DMS153 treated with DMSO at 0.1 percent for 48 hours (cell line): ENCODE data around the gene NPHS2.

Experiments
- DNase-seq: peaks from one replicate; lab custom pipeline; 2025; ENCODE audit not compliant: unreplicated experiment; lab: John Stamatoyannopoulos, UW

The NPHS2 gene

DNA sequence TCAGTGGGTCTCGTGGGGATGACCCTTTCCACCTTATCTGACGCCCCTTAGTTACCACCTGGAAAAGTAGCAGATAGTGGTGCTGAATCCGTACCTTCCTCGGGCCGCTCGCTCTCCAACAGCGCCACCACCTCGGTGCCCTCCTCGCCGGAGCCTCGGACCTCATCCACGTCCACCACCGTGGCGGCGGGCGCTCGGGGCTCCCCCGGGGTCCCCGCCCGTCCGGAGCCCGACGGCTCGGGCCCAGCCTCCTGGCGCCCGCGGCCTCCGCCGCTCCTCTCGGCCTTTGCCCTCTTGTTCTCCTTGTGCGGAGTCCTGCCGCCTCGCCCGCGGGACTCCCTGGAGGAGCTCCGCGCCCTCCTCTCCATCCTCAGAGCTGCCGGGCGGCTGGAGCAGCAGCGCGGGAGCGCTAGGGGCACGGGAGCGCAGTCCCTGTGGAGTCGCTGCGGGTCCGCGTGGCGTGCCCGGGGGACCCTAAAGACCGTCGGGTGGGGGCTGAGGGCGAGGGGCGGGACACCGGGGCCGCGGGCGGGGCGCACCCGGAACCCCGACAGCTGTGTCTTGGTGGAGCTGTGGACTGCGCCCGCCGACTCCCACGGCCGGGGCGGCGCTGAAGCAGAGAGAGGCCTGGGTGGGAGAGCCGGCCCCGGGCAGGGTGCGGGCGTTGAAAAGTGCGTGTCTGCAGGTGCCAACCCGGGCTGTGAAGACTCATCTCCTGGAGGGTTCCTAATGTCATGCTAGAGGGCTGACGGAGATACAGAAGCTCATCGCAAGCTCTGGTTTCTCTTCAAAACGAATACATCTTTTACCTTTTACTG is at the start of gene NPHS2:
Gene NPHS2, minus strand, starts transcription at position 452 of the 818 bp plus-strand sequence. Its CDS starts 84 bp downstream, at position 368.
- no peak for DNase-seq

DNA sequence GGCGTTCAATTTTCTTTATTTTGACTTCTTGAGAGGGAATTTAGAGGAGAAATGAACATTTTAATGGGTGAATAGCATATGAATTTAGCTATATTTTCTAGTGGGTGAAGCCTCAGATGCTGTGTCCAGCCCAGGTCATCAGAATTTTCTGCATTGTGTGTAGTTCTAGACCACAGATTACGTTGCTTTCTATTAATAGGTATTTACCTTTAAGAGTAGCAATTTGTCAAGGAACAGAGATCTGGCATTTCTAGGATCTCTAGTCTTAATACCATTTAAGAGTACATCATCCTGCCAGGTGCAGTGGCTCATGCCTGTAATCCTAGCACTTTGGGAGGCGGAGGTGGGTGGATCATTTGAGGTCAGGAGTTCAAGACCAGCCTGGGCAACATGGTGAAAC is 36.6 kb upstream of the NPHS2 start:
- DNase-seq: no peak

DNA sequence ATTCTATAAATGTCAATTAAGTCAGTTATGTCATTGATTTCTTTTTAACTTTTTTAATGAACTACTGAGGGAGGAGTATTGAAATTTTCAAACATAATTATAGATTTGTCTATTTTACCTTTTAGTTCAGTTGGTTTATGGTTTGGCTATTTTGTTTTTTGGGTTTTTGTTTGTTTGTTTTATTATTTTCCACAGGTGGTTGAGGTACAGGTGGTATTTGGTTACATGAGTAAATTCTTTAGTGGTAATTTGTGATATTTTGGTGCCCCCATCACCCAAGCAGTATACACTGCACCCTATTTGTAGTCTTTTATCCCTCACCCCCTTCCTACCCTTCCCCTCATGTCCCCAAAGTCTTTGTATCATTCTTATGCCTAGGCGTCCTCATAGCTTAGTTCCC is 25.3 kb upstream of the NPHS2 start:
- DNase-seq: no peak

DNA sequence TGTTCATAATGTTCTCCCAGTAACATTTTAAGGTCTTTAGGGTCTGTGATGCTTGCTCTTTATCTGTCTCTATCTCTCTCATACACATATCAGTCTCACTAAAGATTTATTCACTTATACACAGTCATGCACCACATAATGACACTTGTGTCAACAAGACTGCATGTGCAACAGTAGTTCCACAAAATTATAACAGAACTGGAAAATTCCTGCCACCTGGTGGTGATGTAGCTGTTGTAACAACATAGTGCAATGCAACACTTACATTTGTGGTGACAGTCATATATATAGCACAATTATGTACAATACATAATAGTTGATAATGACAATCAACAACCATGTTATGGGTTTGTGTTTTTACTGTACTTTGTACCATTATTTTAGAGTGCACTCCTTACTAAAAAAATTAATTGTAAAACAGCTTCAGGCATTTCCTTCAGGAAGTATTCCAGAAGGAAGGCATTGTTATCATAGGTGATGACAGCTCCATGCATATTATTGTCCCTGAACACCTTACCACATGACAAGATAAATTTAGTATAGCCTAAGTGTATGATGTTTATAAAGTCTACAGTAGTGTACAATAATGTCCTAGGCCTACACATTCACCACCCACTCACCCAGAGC is 24.0 kb upstream of the NPHS2 start:
- DNase-seq: peak; percentile 73

DNA sequence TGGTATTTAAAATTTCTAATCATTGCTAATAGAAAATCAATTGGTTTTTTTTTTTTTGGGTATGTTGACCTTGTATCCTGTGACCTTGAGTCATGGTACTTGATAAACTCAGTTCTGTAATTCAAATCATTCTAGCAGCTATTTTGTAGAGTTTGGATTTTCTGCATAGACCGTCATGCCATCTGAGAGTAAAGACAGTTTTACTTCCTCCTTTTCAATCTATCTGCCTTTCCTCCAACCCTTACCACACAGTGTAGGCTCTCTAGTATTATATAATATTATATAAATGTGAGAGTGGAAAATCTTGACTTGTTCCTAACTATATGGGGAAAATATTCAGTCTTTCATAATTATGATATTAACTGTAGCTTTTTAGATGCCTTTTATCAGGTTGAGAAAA is 22.9 kb upstream of the NPHS2 start:
- DNase-seq: no peak

DNA sequence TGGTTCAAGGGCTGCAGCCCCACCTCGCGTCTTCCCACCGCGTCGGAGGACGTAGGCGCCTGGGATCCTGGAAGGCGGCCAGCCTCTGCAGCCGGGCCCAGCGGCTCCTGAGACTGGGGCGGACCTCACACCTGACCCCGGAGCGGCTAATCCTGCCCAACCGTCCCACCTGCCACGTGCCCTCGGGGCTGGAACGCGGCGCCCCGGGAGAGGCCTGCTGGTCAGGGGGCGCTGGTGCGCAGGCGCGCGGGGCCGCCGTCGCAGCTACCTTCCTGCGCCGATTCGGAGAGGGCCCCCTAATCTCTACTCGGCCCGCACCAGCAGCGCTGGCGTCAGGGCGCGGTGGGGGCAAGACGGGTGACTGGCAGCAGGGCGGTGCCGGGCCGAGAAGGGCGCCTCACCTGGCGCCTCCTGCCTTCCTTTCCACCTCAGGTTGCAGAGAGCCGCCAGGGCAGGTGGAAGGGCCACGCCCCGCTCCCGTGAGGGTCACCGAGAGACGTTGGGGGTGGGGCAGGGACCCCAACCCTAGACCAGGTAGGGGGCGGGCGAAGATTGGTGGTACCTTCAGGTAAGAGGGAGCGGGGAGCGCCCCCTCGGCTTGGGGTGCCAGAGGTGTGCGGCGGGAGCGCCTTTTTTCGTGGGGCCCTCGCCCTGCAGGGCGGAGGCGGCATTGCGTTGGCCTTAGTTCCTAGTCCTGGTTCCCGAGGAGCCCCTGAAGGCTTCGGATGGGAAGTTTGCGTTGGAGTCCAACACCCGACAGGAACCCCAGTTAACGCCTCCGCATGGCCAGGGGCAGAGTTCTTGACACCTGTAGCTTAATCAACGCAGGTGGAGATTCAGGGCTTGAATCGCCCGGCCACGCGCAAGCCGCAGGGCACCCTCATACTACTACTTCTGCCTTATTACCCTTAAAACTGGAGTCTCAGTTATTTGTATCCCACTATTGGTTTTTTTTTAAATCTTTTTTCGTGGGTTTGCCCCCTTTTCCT is 16.1 kb upstream of the NPHS2 start, which contains the start of gene TDRD5:
Gene TDRD5, plus strand, starts transcription at position 241 of the 989 bp plus-strand sequence. CDS start 784 bp downstream, outside the sequence.
- DNase-seq: peak; percentile 52

DNA sequence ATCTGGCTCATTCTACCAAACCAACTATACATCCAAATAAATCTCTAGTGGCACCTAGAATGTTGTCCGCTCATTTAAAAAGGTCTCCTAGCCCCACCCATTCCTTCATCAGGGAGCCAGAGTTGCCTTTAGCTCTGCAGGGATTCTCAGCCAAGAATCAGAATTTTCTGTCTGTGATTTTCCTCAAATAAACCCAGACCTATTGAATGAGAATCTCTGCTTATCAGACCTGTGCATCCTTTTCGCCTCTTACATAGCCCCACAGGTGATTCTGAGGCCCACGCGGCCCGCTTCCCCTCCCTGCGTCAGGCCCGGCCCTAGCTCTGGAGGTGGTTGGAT is 15.5 kb upstream of the NPHS2 start:
- no peak for DNase-seq

DNA sequence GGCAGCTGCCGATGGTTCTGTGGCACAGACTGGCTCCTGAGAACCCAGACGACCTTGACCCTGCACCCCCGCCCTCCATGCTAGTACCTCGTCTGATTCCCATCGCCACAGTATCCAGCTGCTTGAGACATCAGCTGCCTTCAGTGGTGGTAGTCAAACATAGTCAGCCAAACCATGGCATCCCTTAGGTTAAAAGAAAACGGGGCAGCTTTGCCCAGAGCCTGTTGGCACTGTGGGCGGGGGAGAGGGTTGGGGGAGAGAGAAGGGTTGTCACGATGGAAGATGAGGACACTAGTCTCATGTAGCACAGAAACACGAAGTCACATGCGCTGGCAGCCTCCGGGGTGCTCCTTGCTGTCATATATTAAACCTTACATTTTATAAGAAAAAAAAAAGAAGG is 14.9 kb upstream of the NPHS2 start:
- DNase-seq: no peak

DNA sequence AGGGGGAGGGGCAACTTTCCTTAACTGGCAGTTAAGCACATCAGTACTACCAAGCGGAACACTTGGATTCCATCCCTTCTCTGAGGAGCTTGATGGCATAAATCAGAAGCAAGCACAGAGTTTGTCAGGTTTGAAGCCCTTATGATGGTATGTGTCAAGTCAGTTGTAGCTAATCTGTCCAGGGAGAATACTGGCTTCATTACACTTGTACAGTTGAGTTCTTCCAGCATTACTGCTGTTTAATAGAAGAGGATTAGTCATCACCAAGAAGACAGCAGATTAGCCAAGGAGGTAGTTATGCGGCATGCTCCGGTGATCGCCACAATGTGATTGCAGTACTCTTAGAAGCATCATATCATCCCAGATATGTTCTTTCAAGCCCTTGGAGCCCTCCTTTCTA is 13.8 kb upstream of the NPHS2 start:
- no peak for DNase-seq

DNA sequence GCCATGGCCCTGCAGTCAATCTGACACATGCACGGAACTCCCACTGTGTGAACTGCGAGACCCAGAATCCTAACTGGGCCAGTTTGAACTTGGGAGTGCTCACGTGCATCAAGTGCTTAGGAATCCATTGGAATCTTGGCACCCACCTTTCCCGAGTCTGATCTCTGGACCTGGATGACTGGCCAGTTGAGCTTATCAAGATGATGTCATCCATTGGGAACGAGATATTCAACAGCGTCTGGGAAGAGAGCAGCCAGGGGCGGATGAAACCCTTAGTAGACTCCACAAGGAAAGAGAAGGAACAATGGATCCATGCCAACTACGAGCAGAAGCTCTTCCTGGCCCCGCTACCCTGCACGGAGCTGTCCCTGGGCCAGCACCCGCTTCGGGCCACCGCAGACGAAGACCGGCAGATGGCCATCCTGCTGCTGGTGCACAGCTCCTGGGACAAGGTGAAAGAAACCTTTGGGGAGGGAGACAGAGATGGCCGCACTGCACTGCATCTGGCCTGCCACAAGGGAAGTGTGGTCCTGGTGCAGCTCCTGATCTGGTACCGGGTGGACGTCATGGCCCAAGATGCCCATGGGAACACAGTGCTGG is 12.8 kb upstream of the NPHS2 start:
- no peak for DNase-seq

DNA sequence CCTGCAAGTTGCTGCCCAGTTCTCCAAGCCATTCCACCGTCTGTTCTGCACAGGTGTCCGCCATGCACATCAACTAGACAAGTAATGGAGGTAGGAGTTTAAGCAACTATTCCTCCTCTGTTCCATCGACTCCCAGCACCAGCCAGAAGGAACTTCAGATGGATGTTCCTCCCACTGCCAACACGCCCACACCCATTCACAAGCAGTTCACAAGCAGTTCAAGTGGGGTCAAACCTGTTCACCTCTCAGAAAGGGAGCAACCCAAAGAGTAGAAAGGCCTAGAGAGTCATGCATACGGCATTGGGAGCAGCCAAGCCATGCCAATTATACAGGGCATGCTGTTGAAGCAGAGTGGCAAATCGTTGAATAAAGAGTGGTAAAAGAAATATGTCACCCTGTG is 11.6 kb upstream of the NPHS2 start:
- no peak for DNase-seq

DNA sequence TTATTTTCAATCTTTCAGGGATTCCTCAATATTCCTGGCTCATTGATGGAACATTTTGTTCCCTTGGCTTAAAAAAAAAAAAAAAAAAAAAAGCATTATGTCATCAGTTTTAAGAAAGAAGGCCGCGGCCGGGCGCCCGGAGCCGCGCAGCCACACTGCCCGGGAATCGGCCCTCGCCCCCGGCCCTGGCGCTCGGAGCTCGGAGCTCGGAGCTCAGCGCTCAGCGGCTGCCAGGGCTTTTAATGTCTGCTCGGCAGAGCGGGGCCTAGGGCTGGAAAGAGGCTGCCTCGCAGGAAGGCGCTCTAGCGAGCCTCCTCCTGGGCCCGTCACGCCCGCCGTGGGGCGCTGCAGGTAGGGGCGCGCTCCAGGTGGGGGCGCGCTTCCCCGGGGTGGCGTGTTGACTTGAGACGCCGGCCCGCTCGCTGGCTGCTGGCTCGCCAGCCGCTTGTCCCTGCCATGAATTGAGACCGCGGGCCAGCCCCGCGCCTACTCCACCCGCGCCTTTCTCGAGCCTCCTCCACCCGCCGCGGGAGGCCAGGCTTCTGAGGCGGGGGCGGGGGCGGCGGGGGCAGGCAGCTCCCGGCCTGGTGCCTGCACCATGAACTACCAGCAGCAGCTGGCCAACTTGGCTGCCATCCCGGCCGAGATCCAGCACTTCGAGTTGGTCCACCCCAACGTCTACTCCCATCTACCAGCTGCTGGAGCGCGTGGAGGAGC is 10.5 kb upstream of the NPHS2 start:
- peak; percentile 77 for DNase-seq

DNA sequence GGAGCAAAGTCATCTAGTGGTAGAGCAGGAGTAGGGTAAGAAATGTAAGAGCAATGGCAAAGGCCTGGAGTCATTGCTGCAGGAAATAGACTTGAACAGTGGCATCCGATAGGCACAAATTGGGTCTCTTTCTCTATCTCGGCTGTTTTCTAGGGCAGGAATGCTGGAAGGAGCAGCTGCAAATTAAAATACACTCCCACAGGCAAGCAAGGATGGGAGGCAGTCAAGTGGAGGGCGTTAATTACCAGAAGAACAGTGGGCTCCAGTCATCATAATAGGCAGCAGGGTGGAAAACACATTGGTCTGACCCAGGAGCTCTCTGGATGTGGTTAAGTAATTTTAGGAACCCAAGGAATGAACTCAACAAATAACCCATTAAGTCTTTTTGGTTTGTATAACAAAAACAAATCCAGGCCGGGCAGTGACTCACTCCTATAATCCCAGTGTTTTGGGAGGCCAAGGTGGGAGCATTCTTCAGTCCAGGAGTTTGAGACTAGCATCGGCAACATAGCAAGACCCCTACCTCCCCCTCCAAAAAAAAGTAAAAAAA is 8.1 kb upstream of the NPHS2 start:
- no peak for DNase-seq

DNA sequence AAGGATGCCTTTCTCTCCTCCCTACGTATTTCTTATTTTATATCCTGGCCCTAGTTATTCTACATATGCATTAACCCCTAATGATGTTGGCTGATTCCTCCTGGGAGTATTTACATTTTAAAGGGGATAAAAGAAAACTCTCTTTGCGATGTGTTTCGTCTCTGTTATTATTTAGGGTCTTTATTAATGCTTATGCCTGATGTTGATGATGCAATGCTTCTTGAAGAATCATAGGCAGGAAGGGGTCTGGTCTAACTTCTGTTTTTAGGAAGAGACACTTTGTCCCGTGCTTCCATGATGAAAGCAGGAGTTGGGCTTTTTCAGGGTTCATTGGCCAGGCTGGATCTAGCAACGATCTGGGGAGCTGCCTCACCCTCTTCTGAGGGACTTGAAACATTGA is 761 bp upstream of the NPHS2 start:
- DNase-seq: no peak

DNA sequence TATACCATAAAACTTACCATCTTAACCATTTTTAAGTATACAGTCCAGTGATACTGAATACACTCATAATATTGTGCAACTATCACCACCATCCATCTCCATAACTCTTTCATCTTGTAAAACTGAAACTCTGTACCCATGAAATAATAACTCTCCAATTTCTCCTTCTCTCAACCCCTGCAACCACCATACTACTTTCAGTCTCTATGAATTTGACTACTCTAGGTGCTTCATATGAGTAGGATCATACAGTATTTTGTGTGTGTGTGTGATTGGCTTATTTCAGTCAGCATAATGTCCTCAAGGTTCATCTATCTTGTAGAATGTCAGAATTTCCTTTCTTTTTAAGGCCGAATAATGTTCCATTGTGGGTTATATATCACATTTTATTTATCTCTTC is 17.7 kb downstream of the NPHS2 start:
- DNase-seq: no peak

DNA sequence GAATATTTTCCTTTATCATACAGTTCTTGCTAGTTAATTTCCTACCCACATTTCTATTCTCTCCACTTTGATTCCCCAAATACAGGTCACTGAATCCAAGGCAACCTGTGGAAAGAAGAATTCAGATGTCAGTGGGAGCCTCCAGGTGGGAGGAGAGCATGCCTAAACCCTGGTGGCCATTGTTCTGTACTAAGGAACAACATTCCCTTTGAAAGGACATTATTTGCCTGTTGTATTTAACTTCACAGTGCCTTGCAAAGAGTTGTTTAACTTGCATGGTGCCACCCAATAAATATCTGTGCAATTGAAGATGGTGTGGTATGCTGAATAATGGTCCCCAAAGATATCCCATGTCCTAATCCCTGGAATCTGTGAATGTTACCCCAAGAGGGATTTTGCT is 21.3 kb downstream of the NPHS2 start:
- no peak for DNase-seq

DNA sequence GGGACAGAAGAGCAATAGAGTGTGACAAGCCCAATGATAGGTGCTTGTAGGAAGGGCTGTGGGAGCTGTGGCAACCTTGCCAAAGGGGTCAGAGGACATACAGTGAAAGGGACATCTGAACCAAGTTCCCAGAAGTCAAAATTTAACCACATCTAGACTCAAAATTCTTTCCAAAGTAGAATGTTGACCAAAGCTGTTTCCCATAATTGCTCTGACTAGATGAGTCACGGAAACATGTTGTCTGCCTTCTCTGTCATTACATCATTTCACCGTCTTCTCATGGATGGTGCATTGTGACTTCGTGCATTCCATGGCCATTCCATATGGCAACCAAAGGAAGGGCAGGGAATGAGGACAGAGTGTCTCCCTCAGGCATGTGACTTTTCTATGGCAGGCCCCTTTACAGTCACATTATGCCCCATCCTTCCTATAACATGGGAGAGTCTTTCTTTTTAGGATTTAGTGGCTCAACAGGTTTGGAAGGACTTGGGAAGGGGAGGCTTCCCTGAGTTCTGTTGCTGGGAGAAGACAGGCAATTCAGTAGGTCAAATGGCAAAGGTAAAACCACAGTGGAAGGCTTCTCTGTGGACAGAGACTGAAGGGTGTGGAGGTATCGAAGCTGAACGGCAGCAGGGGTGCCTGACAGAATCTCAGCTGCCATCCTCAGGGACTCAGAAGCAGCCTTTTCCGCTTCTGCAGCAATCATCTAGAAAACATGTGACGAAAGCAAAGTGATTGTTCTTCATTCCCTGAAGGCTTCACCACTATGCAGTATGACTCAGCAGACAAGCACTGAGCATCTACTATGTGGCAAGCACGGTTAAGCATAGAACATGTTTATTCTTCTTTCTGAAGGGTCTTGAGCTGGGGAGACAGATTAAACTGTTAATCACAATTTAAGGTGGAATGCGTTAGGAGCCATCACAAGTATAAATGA is 24.7 kb downstream of the NPHS2 start:
- no peak for DNase-seq

DNA sequence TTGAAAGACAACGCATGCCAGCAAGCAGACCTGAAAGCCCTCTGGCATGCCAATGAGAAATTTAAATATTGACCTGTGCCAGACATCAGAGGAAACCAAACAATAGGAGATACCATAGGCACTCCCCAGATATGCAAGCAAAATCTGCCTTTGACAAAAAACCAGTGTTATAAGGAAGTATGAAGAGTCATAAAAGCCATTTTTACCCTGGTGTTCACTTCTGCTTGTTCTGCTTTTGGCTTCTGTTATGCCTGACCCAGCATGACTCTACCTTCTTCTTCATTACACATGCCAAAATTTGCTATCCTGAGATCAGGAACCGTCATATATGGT is 26.4 kb downstream of the NPHS2 start:
- no peak for DNase-seq

DNA sequence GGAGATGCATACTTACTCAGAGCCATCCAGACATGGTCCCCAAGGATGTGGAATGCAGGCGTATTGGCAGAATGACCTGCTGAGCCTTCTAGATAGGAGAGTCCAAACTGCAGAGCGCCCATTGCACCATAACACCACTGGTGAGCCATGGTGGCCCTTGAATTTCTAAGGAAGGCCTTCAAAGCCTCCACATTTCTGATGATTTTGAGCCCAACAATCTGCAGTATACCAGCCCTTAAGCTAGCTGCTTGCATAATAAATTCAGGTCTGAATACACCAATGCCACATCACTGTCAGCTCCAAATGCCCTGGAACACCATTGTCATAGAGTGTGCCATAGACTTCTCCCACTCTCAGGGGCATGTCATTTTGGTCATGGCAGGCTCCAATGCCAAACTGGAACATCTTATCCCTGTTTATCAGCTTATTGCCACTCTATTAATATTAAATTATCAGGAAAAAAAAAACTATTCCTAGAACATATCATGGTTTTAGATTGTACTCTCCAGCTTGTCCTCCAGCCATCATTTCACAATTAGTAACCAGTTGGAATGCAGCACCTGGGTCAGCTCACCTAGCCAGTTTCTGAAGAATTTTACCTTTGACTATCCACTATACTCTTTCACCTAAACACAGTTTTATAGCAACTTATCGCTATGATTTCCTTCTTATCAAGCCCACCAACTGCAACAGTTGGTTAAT is 26.9 kb downstream of the NPHS2 start:
- DNase-seq: no peak
